ENCODE measurements around the gene TLR2. TPM values are rescaled to one million over a fixed set of nuclear protein-coding genes. Genes with fewer than 3 reads are reported as not detected.
A peak's percentile ranks its signal among the peaks of the same experiment; 100 is the strongest.

Gene TLR2
- not detected in 2 replicates for total RNA-seq (2014; rRNA removed; shearing (Covaris generic))

DNA sequence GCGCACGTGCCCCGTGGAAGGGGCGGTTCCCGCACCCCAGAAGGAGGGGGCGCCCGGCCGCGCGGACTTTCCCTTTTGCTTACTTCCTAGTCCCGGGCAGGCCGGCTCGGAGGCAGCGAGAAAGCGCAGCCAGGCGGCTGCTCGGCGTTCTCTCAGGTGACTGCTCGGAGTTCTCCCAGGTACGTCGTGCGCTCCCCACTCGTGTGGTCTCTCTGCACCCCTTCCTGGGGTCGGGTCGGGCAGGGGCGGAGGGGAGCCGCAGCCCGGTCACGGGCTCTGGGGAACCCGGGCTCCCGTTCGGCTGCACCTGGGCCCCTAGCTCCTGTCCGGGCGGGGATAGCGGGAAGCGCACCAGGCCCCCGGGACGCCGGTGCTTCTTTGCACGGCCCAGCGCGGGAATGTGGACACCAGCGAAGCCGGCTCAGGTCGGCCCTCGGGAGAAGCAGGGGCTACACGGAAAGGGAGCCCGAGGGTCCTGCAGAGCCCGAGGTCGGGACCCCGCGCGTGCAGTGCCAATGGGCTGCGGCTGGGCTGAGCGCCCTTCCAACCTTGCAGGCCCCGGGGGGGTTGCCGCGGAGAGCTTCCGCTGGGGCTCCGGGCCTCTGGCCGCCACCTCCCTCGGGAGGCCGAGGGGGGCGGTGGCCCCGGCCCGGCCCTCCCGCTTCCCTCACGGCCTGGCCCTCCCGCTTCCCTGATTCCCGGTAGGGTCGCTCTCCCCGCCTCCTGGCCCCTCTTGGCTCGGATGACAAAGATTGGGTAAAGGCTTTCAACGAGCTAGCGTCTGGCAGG is at the start of gene TLR2:
TLR2 (plus strand) TSS at position 99 of the 789 bp plus-strand sequence. CDS start 18,628 bp downstream, outside the sequence.
- DNase-seq (ENCODE audit: low spot score) = no peak

GRCh38 chr4:153634738-153635353 is 49.2 kb upstream of the TLR2 start:
- DNase-seq (ENCODE audit: low spot score) = no peak

- no peak for DNase-seq (ENCODE audit: low spot score)
These were observed 48.2 kb upstream of the TLR2 start for GRCh38 chr4:153635846-153636245.

DNA sequence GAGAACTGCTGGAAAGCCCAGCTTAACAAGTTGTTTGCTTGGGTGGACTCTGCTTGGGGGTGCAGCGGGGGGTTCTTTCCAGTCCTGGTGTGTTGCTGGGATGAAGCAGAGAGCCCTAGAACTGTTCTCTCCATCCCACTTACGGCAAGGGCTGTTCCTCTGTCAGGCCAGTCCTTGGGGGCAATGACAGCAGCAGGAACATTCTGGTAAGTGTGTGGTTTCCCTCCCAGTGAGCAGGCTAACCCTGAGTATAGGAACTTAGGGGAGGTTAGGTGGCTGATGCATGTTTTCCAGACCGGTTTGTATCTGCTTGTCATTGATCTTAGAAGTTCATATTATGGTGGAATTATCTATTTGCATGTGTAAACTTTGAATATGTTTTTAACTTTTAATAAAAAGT is 46.9 kb upstream of the TLR2 start:
- DNase-seq (ENCODE audit: low spot score) = no peak

DNA sequence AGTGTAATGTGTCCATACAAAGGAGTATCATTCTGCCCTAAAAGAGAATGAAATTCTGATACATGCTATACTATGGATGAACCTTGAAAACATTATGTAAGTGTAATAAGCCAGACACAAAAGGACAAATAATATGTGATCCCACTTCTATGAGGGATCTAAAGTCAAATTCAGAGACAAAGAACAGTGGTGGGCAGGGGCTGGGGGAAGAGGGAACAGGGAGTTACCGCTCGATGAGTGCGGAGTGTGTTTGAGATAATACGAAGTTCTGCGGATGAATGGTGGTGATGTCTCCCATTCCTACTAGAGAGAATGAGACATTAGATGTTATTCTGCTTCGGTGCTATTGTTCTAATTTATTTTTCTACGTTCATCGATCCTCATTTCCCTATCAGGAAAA is 46.1 kb upstream of the TLR2 start:
- no peak for DNase-seq (ENCODE audit: low spot score)

GRCh38 chr4:153638999-153639398 is 45.1 kb upstream of the TLR2 start:
- DNase-seq (ENCODE audit: low spot score) = no peak

DNA sequence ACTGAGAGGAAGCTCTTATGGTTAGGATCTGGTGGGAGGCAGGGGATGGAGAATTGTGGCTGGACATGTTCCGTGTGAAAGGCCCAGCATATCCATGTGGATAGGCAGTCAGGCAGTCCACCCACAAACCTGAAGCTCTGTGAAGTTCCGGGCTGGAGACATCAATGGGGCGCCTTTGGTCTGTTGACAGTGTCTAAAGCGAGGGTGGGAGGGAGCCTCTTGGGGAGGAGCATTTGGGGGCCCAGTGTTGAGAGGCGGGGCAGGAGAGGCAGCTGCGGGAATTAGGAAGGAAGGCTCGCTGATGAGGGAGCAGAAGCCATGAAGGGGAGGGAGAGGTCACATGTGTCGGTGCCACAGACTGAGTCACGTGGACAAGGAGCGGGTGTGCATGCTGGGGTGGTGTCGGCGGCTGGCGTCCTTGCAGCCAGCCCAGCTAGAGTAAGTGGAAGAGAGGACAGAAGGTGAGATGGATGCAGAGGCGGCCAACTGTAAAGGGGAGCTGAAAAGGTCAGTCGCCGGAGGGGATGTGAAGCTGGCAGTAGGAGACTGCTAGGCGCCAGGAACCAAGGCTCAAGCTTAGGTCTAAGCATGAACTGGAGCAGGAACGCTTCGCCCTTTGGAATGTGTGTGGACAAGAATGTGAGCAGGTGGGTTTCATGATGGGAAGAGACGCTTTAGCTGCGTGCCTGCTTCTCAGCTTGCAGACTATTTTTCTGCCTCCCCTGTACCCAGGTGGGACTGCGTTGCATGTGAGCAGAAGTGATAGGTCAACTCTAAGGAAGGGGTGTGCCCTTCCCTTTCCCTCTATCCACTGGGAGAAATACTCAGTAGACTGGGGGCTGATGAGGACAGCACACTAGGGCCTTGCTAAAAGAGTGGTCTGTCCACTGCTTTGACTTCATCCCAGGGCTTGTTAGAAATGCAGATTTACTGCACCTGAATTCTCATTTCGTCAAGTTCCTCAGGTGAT is 44.0 kb upstream of the TLR2 start:
- no peak for DNase-seq (ENCODE audit: low spot score)

GRCh38 chr4:153641532-153641931 is 42.5 kb upstream of the TLR2 start:
- DNase-seq (ENCODE audit: low spot score) = no peak

DNA sequence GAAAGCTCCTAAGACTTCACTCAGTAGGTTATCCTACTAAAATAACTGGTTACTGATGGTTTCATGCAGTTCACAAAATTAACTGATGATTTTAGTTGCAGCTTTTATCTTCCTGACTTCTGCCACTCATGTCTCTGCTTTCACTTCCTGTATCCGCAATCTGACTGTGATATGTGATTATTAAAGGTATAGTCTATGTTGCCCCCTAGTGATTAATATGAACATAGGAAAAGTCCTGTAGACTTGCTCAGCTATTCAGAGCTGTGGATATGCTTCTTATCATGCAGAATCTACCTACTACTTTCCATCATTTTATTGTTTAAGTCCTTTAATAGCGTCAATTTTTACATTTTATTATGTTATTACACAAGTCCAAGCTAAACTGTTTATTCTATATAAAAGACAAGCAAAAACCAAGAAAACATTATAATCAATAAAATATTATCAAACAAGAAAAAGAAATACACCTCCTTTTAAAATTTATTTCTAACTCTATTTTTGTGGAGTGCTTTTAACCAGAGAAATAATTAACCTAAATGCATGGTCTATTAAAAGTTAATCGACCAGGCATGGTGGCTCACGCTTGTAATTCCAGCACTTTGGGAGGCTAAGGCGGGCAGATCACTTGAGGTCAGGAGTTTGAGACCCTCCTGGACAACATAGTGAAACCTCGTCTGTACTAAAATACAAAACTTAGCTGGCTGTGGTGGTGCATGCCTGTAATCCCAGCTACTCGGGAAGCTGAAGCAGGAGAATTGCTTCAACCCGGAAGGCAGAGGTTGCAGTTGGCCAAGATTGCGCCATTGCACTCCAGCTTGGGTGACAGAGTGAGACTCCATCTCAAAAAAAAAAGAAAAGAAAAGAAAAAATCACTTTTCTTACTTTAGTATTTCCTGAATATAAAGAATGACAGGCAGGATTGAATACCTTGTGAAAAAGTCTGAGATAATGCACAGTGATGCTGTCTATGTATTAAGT is 40.4 kb upstream of the TLR2 start:
- peak; percentile 49 for DNase-seq (ENCODE audit: low spot score)

GRCh38 chr4:153645183-153645582 is 38.9 kb upstream of the TLR2 start:
- no peak for DNase-seq (ENCODE audit: low spot score)

DNA sequence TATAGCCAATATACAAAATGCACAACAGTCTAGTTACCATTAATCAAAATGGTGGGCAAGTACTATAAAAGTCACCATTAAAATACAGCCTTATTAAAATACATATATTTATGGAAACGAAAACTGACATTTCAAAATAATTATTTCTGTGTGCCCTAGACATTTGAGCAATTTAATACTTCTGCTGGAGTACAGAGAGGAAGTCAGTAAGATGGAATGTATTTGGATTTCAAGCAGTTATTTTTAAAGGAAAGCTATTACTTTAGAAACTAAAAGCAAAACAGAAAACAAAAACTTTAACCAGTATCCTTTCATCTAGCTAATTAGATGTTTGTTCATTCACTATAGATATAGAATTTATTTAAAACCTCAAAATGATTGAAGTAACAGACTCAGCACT is 37.8 kb upstream of the TLR2 start:
- DNase-seq (ENCODE audit: low spot score) = no peak

DNA sequence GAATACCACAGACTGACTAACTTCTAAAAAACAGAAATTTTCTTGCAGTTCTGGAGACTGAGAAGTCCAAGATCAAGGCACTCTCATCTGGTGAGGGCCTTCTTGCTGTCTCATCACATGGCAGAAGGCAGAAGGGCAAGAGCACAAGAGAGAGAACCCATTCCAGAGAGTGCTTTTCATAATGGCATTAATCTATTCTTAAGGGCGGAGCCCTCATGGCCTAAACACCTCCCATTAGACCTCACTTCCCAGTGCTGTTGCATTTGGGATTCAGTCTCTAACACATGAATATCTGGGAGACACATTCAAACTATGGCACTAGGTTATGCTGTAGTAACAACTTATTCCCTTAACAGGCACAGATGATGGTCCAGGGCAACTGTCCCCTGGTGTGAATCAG is 37.1 kb upstream of the TLR2 start:
- no peak for DNase-seq (ENCODE audit: low spot score)

DNA sequence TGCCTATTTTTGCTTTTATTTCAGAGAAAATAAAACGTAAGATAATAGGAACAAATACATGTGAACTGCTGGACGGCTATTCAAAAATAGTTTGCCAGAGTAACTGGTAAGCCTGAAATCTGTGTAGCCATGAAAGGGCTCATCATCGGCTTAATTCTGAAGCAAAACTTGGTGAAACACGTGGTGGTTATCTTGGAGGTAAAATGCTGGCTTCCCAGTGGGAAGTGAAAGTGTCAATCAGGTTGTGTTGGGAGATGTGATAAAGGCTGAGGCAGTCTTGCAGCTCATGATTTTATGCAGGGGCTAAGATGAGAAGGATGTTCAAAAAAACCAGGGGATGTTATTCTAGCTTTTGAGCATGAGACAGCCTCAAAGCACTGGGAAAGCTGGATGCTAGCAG is 36.1 kb upstream of the TLR2 start:
- DNase-seq (ENCODE audit: low spot score) = no peak

GRCh38 chr4:153649572-153649991 is 34.5 kb upstream of the TLR2 start:
- peak; percentile 10 for DNase-seq (ENCODE audit: low spot score)

GRCh38 chr4:153651116-153651515 is 33.0 kb upstream of the TLR2 start:
- DNase-seq (ENCODE audit: low spot score) = no peak

GRCh38 chr4:153651587-153651986 is 32.5 kb upstream of the TLR2 start:
- peak; percentile 16 for DNase-seq (ENCODE audit: low spot score)

DNA sequence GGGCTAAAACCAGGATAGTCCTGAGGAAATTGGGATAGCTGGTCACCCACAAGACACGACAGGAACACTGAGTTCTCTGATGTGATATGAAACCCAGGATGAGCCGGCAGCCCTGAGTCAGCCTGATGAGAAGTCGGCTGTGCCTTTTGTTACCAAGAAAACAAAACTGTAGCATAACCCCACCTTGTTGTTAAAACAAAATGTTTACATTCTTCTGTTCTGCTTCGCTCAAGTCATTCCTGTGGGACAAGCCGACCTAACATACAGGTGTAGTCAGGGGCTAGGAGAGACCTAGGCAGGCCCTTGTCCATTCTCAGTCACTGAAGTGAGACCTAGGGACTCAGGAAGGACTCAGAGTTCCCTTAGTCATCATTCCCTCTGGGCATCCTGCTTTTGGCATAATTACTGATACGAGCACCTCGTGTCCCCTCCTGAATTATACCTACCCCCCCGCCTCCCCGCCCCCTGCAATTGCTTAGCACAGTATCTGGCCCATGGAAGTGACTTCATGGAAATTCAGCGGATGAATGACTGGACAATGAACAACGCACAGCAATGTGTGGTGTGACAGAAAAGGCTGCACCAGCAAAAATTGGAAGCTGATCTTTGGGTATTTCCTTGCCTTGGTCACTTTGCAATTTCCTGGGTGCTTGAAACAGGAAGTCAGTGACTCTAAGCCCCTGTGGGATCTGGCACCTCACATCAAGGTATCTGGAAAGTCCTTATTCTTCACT is 31.9 kb upstream of the TLR2 start:
- DNase-seq (ENCODE audit: low spot score) = no peak

- DNase-seq (ENCODE audit: low spot score) = no peak
These were observed 29.0 kb upstream of the TLR2 start for GRCh38 chr4:153655002-153655541.

GRCh38 chr4:153655928-153656327 is 28.2 kb upstream of the TLR2 start:
- DNase-seq (ENCODE audit: low spot score) = no peak

- no peak for DNase-seq (ENCODE audit: low spot score)
These were observed 22.8 kb upstream of the TLR2 start for GRCh38 chr4:153661215-153661822.
